GM18508 (cell line): ENCODE results near the gene METTL9.
"Not testable (repeated sequence)": the region's sequence is repeated elsewhere in the genome, so short reads cannot be mapped to it uniquely, and the experiment has no call there.

Source experiments
- ATAC-seq: cut with Tn5 transposase; IDR thresholded peaks from one replicate; pipeline ENCODE4 v1.9.1; 2021; ENCODE audit warnings: moderate number of reproducible peaks; ENCODE audit not compliant: insufficient read depth, unreplicated experiment

Gene METTL9

DNA sequence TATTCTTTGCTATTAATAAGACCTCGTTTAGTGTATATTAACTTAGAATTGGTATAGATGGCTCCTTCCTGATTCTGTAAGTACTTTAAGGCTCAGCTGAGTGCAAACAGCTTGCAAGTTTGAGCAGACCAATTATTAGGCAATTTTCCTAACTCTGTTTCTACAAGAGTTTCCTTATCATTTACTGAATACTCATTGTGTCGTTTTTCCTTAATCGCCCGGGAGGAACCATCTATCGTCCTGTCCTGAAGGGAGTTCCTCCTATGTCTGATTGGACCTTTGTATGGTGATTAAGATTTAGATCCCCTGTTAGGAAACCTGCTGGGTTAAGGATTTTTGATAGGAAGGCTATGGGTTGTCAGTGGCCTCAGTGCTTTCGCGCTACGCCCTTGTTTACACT is 32.0 kb downstream of the METTL9 start:
- not testable (repeated sequence) for ATAC-seq

- not testable (repeated sequence) for ATAC-seq
Observed at GRCh38 chr16:21631951-21632575, 32.7 kb downstream of the METTL9 start.

GRCh38 chr16:21634216-21634615 is 34.8 kb downstream of the METTL9 start:
- no peak for ATAC-seq

DNA sequence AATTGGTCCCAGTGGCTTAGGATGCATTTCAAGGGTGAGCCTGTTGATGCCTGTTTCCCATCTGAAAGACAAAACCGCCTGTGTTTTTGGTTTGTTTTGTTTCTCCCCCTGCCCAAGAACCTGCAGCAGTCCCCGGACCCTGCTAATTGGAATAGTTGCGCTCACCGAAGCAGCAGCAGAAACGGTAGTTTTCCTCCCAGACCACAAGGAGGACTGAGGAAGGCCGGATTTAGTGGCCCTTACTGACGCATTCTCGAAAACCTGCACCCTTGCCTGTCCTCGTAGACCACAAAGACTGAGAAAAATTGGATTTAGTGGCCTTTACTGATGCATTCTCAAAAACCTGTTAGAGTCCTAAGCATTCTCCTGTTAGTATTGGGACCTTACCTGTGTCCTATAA is 36.3 kb downstream of the METTL9 start:
- not testable (repeated sequence) for ATAC-seq

GRCh38 chr16:21637032-21637968 is 37.9 kb downstream of the METTL9 start:
- ATAC-seq: no peak

DNA sequence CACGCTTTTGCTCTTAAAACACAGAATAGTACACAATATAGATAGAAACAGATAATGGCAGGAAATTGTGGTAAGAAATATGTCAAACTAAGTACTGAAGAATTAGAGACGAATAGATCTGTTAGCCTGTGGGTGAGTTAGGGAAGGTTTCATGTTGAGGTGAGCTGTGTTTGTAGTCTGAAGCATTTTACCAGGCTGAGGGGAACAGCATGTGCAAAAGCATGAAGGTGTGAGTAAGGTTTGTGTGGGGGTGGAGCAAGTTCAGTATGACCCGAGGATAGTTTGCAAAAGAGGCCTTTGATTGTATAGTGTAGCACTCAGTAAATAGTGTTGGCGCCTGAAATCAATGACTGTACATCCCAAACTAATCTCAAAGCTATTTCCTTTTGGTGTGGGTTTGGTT is 39.2 kb downstream of the METTL9 start:
- ATAC-seq: no peak

DNA sequence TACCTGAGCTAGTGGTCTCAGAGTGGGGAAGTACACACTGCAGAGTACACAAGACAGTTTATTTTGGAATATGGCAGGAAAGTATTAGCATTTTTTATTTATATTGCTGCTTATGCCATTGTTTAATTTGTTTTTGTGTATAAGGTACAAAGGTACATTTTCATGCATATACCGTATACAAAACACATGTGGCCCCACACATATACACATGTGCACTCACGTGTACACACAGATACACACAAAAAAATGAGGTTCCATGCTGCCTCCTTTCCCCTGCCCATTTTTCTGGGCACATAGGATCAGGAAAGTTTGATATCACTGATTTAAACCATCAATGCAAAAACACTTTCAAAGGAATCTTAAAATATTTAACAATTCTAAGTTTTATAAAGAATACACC is 40.1 kb downstream of the METTL9 start:
- no peak for ATAC-seq

GRCh38 chr16:21641916-21642315 is 42.5 kb downstream of the METTL9 start:
- ATAC-seq: no peak

DNA sequence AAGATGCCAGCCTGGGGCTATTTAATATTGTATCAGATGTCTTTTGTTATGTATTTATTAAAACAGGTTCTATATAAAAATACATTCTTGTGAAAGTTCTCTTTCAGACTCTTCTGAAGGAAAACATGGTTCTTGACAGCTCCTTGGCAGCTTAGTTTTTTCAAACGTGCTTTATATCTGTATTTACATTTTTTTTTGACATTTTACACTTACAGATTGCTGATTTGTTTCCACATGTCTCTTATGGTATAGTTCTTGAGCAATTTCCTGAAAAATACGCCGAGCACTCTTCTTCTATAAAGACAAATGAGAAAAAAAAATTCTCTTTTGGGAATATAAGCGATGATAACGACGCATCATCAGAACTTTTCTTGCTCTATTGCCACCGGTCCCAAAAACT is 43.5 kb downstream of the METTL9 start:
- no peak for ATAC-seq

DNA sequence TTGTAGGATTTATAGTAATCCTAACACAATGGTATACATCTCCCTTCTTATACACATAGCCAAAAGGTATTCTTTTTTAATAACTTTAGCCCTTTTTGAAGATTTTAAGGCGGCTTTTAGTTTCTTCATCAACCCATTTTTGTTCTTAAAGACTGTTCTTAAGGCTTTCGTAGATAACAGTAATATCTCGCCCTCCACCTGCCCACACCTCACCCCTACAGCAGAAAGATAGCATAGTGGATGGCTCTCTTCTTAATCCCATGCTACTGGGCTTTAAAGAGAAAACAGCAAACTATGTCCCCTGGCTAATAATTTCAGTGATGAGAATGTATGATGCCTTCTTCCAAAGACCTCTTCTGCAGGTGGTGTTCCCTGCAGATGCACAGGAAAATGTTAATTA is 44.4 kb downstream of the METTL9 start:
- no peak for ATAC-seq

GRCh38 chr16:21644674-21645073 is 45.3 kb downstream of the METTL9 start:
- no peak for ATAC-seq

- no peak for ATAC-seq
Observed at GRCh38 chr16:21645261-21645721, 45.9 kb downstream of the METTL9 start.

- no peak for ATAC-seq
Observed at GRCh38 chr16:21646091-21646490, 46.7 kb downstream of the METTL9 start.

GRCh38 chr16:21646721-21647561 is 47.6 kb downstream of the METTL9 start:
- peak; percentile 74 for ATAC-seq

GRCh38 chr16:21647562-21648164 is 48.3 kb downstream of the METTL9 start:
- no peak for ATAC-seq

DNA sequence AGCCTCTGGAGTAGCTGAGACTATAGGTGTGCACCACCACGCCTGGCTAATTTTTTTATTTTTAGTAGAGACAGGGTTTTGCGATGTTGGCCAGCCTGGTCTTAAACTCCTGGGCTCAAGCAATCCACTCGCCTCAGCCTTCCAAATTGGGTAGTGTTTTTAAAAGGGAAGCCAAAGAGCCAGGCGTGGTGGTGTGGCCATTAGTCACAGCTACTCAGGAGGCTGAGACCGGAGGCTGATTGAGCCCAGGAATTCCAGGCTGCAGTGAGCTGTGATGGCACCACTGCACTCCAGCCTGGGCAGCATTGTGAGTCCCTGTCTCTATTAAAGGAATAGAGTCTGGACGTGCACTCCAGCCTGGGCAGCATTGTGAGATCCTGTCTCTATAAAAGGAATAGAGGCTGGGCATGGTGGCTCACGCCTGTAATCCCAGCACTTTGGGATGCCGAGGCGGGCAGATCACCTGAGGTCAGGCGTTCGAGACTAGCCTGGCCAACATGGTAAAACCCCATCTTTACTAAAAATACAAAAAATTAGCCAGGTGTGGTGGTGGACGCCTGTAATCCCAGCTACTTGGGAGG is 50.5 kb downstream of the METTL9 start:
- ATAC-seq: not testable (repeated sequence)

- ATAC-seq: no peak
Observed at GRCh38 chr16:21650521-21650920, 51.1 kb downstream of the METTL9 start.

- ATAC-seq: no peak
Observed at GRCh38 chr16:21651515-21651914, 52.1 kb downstream of the METTL9 start.

GRCh38 chr16:21652453-21652852 is 53.1 kb downstream of the METTL9 start, which contains the start of gene IGSF6:
TSS of gene IGSF6 (minus strand) at chr16:21652608. CDS start at chr16:21652598, 10 bp downstream.
- ATAC-seq: no peak

DNA sequence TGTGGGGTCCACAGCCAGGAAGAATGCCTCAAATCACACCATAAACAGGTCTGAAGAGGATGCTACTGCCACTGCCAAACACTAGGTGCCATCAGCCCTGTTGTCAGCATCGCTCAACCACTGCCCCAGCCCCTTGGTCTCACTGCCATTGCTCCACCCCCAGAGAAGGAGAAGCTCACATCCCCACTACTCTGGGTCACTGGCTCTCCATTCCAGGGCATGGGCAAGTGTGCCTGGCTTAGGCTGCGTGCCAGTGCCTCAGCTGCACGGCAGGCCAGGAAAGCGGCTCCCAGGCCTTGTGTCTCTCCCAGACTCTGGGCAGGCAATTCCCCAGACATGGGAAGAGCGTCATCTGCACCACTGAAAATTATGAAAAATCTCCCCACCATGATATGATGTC is 54.2 kb downstream of the METTL9 start:
- no peak for ATAC-seq
